HUES48 (cell line): ENCODE data around the gene KRT38.

Experiments used
- H3K27ac ChIP-seq: one replicate; pipeline ENCODE4 v1.7.0; 2013; ENCODE audit warnings: low read depth, low read length, inconsistent platforms
- H3K27me3 ChIP-seq: 2 replicates; pipeline ENCODE4 v1.6.1; 2013; ENCODE audit warnings: mild to moderate bottlenecking, low read length; ENCODE audit not compliant: control insufficient read depth, insufficient read depth
- H3K36me3 ChIP-seq: 2 replicates; pipeline ENCODE4 v1.6.1; 2013; ENCODE audit warnings: low read length; ENCODE audit not compliant: control insufficient read depth, insufficient read depth
- H3K4me1 ChIP-seq: 2 replicates; pipeline ENCODE4 v1.6.1; 2013; ENCODE audit warnings: mild to moderate bottlenecking, low read length; ENCODE audit not compliant: control insufficient read depth, insufficient read depth
- H3K4me3 ChIP-seq: 2 replicates; pipeline ENCODE4 v1.5.1; 2013; ENCODE audit warnings: mild to moderate bottlenecking, low read depth, low read length
- H3K9ac ChIP-seq: 2 replicates; pipeline ENCODE4 v1.6.1; 2013; ENCODE audit warnings: mild to moderate bottlenecking, low read depth, low read length, moderate library complexity
- H3K9me3 ChIP-seq: 2 replicates; pipeline ENCODE4 v1.6.1; 2013; ENCODE audit warnings: low read length; ENCODE audit not compliant: control insufficient read depth, insufficient read depth

The KRT38 gene

GRCh38 chr17:41478237-41478636 lies 37.5 kb upstream of the KRT38 start:
- Histone ChIP-seq H3K27ac (no peak overlapping the region), H3K4me1 (no peaks in the 10 kb centered on the region), H3K9ac (no peak overlapping the region), H3K4me3 (no peak overlapping the region), H3K27me3 (no peaks in the 10 kb centered on the region), H3K9me3 (no peaks in the 10 kb centered on the region), H3K36me3 (no peaks in the 10 kb centered on the region)

GRCh38 chr17:41476866-41477815 lies 36.4 kb upstream of the KRT38 start:
- no peak overlapping the region for H3K4me3 ChIP-seq
- no peak overlapping the region for H3K9ac ChIP-seq
- H3K36me3 ChIP-seq, result no peaks in the 10 kb centered on the region
- H3K9me3 ChIP-seq, result 0 out of 2 replicates have a peak, but pooled peaks cover under 1% of the 10 kb centered on the region
- H3K27me3 ChIP-seq, result no peaks in the 10 kb centered on the region
- no peaks in the 10 kb centered on the region for H3K4me1 ChIP-seq
- no peak overlapping the region for H3K27ac ChIP-seq

- H3K9ac ChIP-seq, result no peak overlapping the region
- no peaks in the 10 kb centered on the region for H3K36me3 ChIP-seq
- no peaks in the 10 kb centered on the region for H3K27me3 ChIP-seq
- no peaks in the 10 kb centered on the region for H3K4me1 ChIP-seq
- H3K4me3 ChIP-seq, result no peak overlapping the region
- H3K27ac ChIP-seq, result no peak overlapping the region
- peaks cover 5% of the 10 kb centered on the region; the same call in 1 of the 2 replicates for H3K9me3 ChIP-seq
Measured at GRCh38 chr17:41475421-41475820, 34.6 kb upstream of the KRT38 start.

GRCh38 chr17:41474863-41475262 lies 34.1 kb upstream of the KRT38 start:
- Histone ChIP-seq H3K27ac (no peak overlapping the region), H3K4me1 (no peaks in the 10 kb centered on the region), H3K4me3 (no peak overlapping the region), H3K9me3 (peaks cover 5% of the 10 kb centered on the region; the same call in 1 of the 2 replicates), H3K36me3 (no peaks in the 10 kb centered on the region), H3K27me3 (no peaks in the 10 kb centered on the region), H3K9ac (no peak overlapping the region)

GRCh38 chr17:41468346-41468745 lies 27.6 kb upstream of the KRT38 start:
- H3K9ac ChIP-seq, result no peak overlapping the region
- no peak overlapping the region for H3K27ac ChIP-seq

GRCh38 chr17:41467561-41467960 lies 26.8 kb upstream of the KRT38 start:
- H3K27ac ChIP-seq, result no peak overlapping the region
- H3K27me3 ChIP-seq, result no peaks in the 10 kb centered on the region
- no peaks in the 10 kb centered on the region for H3K4me1 ChIP-seq
- H3K9ac ChIP-seq, result no peak overlapping the region
- H3K9me3 ChIP-seq, result peaks cover 5% of the 10 kb centered on the region; the same call in 1 of the 2 replicates
- no peaks in the 10 kb centered on the region for H3K36me3 ChIP-seq
- H3K4me3 ChIP-seq, result no peak overlapping the region

More at GRCh38 chr17:41468346-41468745, 27.6 kb upstream of the KRT38 start:
- H3K4me1 ChIP-seq, result no peaks in the 10 kb centered on the region
- H3K4me3 ChIP-seq, result no peak overlapping the region
- H3K27me3 ChIP-seq, result no peaks in the 10 kb centered on the region
- peaks cover 5% of the 10 kb centered on the region; the same call in 1 of the 2 replicates for H3K9me3 ChIP-seq
- H3K36me3 ChIP-seq, result no peaks in the 10 kb centered on the region

GRCh38 chr17:41466988-41467387 lies 26.2 kb upstream of the KRT38 start, which contains the start of gene KRT32:
Gene KRT32, minus strand, starts transcription at chr17:41467386. Its CDS starts 61 bp downstream, at chr17:41467325.
- Histone ChIP-seq H3K27me3 (no peaks in the 10 kb centered on the region), H3K36me3 (no peaks in the 10 kb centered on the region), H3K9me3 (peaks cover 3% of the 10 kb centered on the region; the same call in 1 of the 2 replicates), H3K4me3 (no peak within 1 kb of the TSS), H3K9ac (no peak within 1 kb of the TSS), H3K27ac (no peak within 1 kb of the TSS), H3K4me1 (no peaks in the 10 kb centered on the region)

- no peaks in the 10 kb centered on the region for H3K36me3 ChIP-seq
- no peak overlapping the region for H3K4me3 ChIP-seq
- H3K27ac ChIP-seq, result no peak overlapping the region
- no peaks in the 10 kb centered on the region for H3K4me1 ChIP-seq
- no peaks in the 10 kb centered on the region for H3K27me3 ChIP-seq
- no peak overlapping the region for H3K9ac ChIP-seq
- H3K9me3 ChIP-seq, result no peaks in the 10 kb centered on the region
Measured at GRCh38 chr17:41464682-41465081, 23.9 kb upstream of the KRT38 start.

GRCh38 chr17:41464173-41464572 lies 23.4 kb upstream of the KRT38 start:
- no peak overlapping the region for H3K27ac ChIP-seq
- H3K27me3 ChIP-seq, result no peaks in the 10 kb centered on the region
- H3K9ac ChIP-seq, result no peak overlapping the region

GRCh38 chr17:41463746-41464145 lies 23.0 kb upstream of the KRT38 start:
- no peaks in the 10 kb centered on the region for H3K4me1 ChIP-seq
- H3K27me3 ChIP-seq, result no peaks in the 10 kb centered on the region
- H3K36me3 ChIP-seq, result no peaks in the 10 kb centered on the region
- no peak overlapping the region for H3K27ac ChIP-seq
- H3K9ac ChIP-seq, result no peak overlapping the region
- H3K9me3 ChIP-seq, result no peaks in the 10 kb centered on the region
- no peak overlapping the region for H3K4me3 ChIP-seq

More at GRCh38 chr17:41464173-41464572, 23.4 kb upstream of the KRT38 start:
- Histone ChIP-seq H3K9me3 (no peaks in the 10 kb centered on the region), H3K4me1 (no peaks in the 10 kb centered on the region), H3K4me3 (no peak overlapping the region), H3K36me3 (no peaks in the 10 kb centered on the region)

- Histone ChIP-seq H3K27ac (no peak overlapping the region), H3K9ac (no peak overlapping the region), H3K9me3 (no peaks in the 10 kb centered on the region), H3K4me1 (no peaks in the 10 kb centered on the region), H3K4me3 (no peak overlapping the region), H3K36me3 (no peaks in the 10 kb centered on the region), H3K27me3 (no peaks in the 10 kb centered on the region)
Measured at GRCh38 chr17:41462705-41463104, 21.9 kb upstream of the KRT38 start.
